Ishikawa (cell line): Measurements from ENCODE around the gene MAGI2.

ENCODE experiments used
- FOXM1 ChIP-seq: IDR thresholded peaks from 2 replicates; pipeline ENCODE4 v1.6.1; 2012; ENCODE audit warnings: low read depth, borderline replicate concordance
- TAF1 ChIP-seq: IDR thresholded peaks from 2 replicates; pipeline ENCODE4 v1.6.1; 2012; ENCODE audit warnings: low read depth, mild to moderate bottlenecking

DNA sequence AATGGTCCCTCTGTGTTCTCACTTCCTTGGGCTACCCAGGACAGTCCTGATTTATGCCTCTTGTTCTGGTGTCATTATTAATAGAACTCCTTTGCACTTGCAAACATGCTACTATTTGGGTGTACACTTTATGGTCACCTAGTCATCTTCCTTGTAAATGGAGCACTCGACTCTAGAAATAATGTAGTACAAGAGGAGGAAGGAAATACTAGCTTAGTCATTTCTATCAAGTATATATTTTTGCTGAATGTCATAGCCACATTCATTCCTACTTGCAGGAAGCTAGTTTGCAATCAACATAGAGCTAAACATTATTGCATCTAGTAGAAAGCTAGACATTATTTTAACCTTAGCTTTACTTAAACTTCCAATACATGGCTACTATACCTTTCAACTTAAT is 335.3 kb downstream of the MAGI2 start:
- TF ChIP-seq TAF1 (no peak), FOXM1 (no peak)
